Gastroesophageal sphincter (tissue), 3 donors: ENCODE measurements around the gene CAMKK1.

Experiments used
- POLR2A ChIP-seq, 2 donors: fragments of 450-650 bp; IDR thresholded peaks; one replicate each; pipeline ENCODE4 v1.6.1; 2017; ENCODE audit warnings: antibody characterized with exemption in 2 of 2, mild to moderate bottlenecking in 2 of 2, moderate library complexity in 1 of 2
- POLR2AphosphoS5 ChIP-seq: sonication (generic); formaldehyde crosslinking; IDR thresholded peaks from one replicate; pipeline ENCODE4 v1.6.1; 2017; ENCODE audit warnings: antibody characterized with exemption
- TF ChIP-seq, protein P1 (sequence below), 4 experiments: fragments of 200-600 bp in 2 of 4; fragments of 450-650 bp in 2 of 4; sonication (generic) in 1 of 4; IDR thresholded peaks; one replicate each; pipeline ENCODE4 v1.5.1; 2017 to 2019; ENCODE audit warnings: antibody characterized with exemption in 4 of 4, mild to moderate bottlenecking in 2 of 4, moderate library complexity in 2 of 4

DNA sequence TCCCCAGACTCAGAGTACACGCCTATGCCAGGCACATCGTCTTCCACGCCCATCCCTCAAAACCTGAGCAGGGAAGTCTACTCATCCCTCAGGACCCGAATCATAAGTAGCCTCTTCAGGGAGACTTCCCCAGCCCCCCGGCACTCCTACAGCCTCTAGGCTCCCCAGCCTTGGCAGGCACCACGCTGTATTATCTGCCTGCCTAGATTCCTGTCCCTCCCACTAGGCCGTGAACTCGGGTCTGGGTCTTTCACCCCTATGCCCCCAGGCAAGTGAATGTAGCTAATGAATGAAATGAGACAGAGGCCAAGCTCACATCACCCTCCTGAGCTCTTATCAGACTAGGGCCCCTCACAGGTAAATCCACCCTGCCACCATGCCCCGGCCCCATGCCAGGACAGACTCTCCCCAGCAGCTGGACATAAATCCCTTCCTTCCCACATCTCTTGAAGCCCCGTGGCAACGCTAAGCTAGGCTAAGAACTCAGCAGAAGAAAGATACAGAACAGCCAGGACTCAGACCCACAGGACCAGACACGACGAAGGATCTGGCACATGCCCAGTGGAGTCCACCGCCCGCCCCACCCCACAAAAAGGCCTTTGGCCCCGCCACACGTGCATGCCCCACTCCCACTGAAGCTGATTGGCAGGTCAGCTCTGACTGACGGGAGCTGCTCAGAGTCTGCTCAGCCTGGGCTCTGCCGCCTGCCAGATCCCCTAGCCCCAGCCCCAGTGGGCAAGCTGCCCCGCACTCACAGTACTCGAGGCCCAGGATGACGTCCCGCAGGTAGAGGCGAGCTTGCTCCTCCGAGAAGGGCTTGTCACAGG is 13.0 kb downstream of the CAMKK1 start:
- no peak for TF ChIP-seq POLR2AphosphoS5
- TF ChIP-seq POLR2A (IDR thresholded peaks at IDR 0.05) = no peak
- TF ChIP-seq, protein P1, sequence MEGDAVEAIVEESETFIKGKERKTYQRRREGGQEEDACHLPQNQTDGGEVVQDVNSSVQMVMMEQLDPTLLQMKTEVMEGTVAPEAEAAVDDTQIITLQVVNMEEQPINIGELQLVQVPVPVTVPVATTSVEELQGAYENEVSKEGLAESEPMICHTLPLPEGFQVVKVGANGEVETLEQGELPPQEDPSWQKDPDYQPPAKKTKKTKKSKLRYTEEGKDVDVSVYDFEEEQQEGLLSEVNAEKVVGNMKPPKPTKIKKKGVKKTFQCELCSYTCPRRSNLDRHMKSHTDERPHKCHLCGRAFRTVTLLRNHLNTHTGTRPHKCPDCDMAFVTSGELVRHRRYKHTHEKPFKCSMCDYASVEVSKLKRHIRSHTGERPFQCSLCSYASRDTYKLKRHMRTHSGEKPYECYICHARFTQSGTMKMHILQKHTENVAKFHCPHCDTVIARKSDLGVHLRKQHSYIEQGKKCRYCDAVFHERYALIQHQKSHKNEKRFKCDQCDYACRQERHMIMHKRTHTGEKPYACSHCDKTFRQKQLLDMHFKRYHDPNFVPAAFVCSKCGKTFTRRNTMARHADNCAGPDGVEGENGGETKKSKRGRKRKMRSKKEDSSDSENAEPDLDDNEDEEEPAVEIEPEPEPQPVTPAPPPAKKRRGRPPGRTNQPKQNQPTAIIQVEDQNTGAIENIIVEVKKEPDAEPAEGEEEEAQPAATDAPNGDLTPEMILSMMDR (IDR thresholded peaks at IDR 0.05) = no peak
